Measurements from ENCODE around the gene SERTAD2.

GRCh38 chr2:64665709-64666108, 12.0 kb upstream of the SERTAD2 start:
- TF ChIP-seq POLR2A (IDR thresholded peaks at IDR 0.05; ENCODE audit: low read depth, low read length): no peak
- no peak for TF ChIP-seq SPI1 (IDR thresholded peaks at IDR 0.05; ENCODE audit: low read depth, low read length)
- no peak for TF ChIP-seq POLR2AphosphoS5 (IDR thresholded peaks at IDR 0.05; ENCODE audit: low read depth, low read length)

Measured in GM12891 (cell line).